Uterus (tissue), 4 donors: ENCODE measurements around the gene RIMBP3C. TPM values are rescaled to one million over a fixed set of nuclear protein-coding genes. Genes with fewer than 3 reads are reported as not detected.
"Not testable (repeated sequence)": the region's sequence is repeated elsewhere in the genome, so short reads cannot be mapped to it uniquely, and the experiment has no call there.

Source experiments
- DNase-seq, 2 donors: peaks; one replicate each; pipeline ENCODE4 v3.0.0-alpha.2; 2019 to 2020
- H3K27ac ChIP-seq, 2 donors: fragments of 200-600 bp; sonication (generic); 1 replicate in 1 of 2; 2 replicates in 1 of 2; pipeline ENCODE4 v1.5.1; 2016 to 2018
- H3K27me3 ChIP-seq, 2 donors: fragments of 200-600 bp; sonication (generic); one replicate each; pipeline ENCODE4 v1.5.1; 2018 to 2019; ENCODE audit warnings: control low read depth in 1 of 2
- H3K36me3 ChIP-seq, 2 donors: fragments of 200-600 bp; sonication (generic); one replicate each; pipeline ENCODE4 v1.5.1; 2019; ENCODE audit warnings: control low read depth in 1 of 2
- H3K4me1 ChIP-seq, 2 donors: fragments of 200-600 bp; sonication (generic); one replicate each; pipeline ENCODE4 v1.5.1; 2018 to 2019; ENCODE audit warnings: control low read depth in 1 of 2
- H3K4me3 ChIP-seq, 2 donors: fragments of 200-600 bp; sonication (generic); 1 replicate in 1 of 2; 2 replicates in 1 of 2; pipeline ENCODE4 v1.5.1; 2018 to 2019; ENCODE audit warnings: mild to moderate bottlenecking in 1 of 2
- H3K9me3 ChIP-seq, 2 donors: fragments of 200-600 bp; sonication (generic); one replicate each; pipeline ENCODE4 v1.5.1; 2019; ENCODE audit warnings: control low read depth in 1 of 2
- CTCF ChIP-seq, 4 experiments: fragments of 200-600 bp in 2 of 4; fragments of 450-650 bp in 2 of 4; sonication (generic) in 2 of 4; IDR thresholded peaks; one replicate each; pipeline ENCODE4 v1.5.1; 2016 to 2019; ENCODE audit warnings: antibody characterized with exemption in 4 of 4, mild to moderate bottlenecking in 2 of 4, moderate library complexity in 1 of 4
- POLR2A ChIP-seq, 2 donors: fragments of 450-650 bp; IDR thresholded peaks; one replicate each; pipeline ENCODE4 v1.6.1; 2016; ENCODE audit warnings: antibody characterized with exemption in 2 of 2, mild to moderate bottlenecking in 1 of 2, moderate library complexity in 1 of 2
- intact Hi-C: fragments of 100-400 bp; cut with DNase I; formaldehyde crosslinking; loops from one replicate; pipeline ENCODE4 v1.15.1; 2023; ENCODE audit warnings: low total_unique reads
- total RNA-seq, 4 donors: library from RNA; depleted of rRNA in 3 of 4; stranded (reverse); fragments of >200 nt in 3 of 4; gene quantifications; one replicate each; pipeline versions ENCODE4 v1.1.0 to v1.2.4, GENCODE V29; 2014 to 2023
- donor health status: DM: yes; HTN: yes; CAD: no.

The RIMBP3C gene
- total RNA-seq, 4 donors from 2014 or later, result not detected

- intact Hi-C loops, result no loop called here
- Histone ChIP-seq H3K9me3 (no peaks in the 10 kb centered on the region), H3K4me1 (peaks cover 0 to 3% of the 10 kb centered on the region in 2 donors), H3K27me3 (no peaks in the 10 kb centered on the region), H3K27ac (no peak overlapping the region), H3K4me3 (no peak overlapping the region), H3K36me3 (no peaks in the 10 kb centered on the region)
- no peak for TF ChIP-seq POLR2A (IDR thresholded peaks at IDR 0.05)
- TF ChIP-seq CTCF (IDR thresholded peaks at IDR 0.05), result no peak
- no peak for DNase-seq
These were observed 36.7 kb upstream of the RIMBP3C start for GRCh38 chr22:21587803-21588611.

GRCh38 chr22:21585389-21585788, 34.1 kb upstream of the RIMBP3C start:
- H3K4me1 ChIP-seq, result no peaks in the 10 kb centered on the region
- DNase-seq, result no peak

GRCh38 chr22:21582801-21583740, 31.8 kb upstream of the RIMBP3C start:
- no peak for TF ChIP-seq POLR2A (IDR thresholded peaks at IDR 0.05)
- no peak for TF ChIP-seq CTCF (IDR thresholded peaks at IDR 0.05)
- H3K9me3 ChIP-seq, result no peaks in the 10 kb centered on the region
- H3K27me3 ChIP-seq, result no peaks in the 10 kb centered on the region
- H3K4me1 ChIP-seq, result no peaks in the 10 kb centered on the region
- no peak overlapping the region for H3K4me3 ChIP-seq
- no peak overlapping the region for H3K27ac ChIP-seq
- intact Hi-C loops, result no loop called here
- no peaks in the 10 kb centered on the region for H3K36me3 ChIP-seq
- DNase-seq, result no peak

More at GRCh38 chr22:21585389-21585788, 34.1 kb upstream of the RIMBP3C start:
- H3K36me3 ChIP-seq, result no peaks in the 10 kb centered on the region
- no peak overlapping the region for H3K4me3 ChIP-seq
- H3K9me3 ChIP-seq, result no peaks in the 10 kb centered on the region
- no peak overlapping the region for H3K27ac ChIP-seq
- no peak for TF ChIP-seq CTCF (IDR thresholded peaks at IDR 0.05)
- no peak for TF ChIP-seq POLR2A (IDR thresholded peaks at IDR 0.05)
- H3K27me3 ChIP-seq, result no peaks in the 10 kb centered on the region
- intact Hi-C loops, result no loop called here

GRCh38 chr22:21581009-21581713, 29.9 kb upstream of the RIMBP3C start:
- H3K4me3 ChIP-seq, H3K27me3 ChIP-seq, intact Hi-C loops, H3K27ac ChIP-seq, H3K4me1 ChIP-seq, H3K36me3 ChIP-seq, H3K9me3 ChIP-seq, DNase-seq: not testable (repeated sequence)

GRCh38 chr22:21580623-21581007, 29.4 kb upstream of the RIMBP3C start:
- intact Hi-C loops, H3K36me3 ChIP-seq, DNase-seq, H3K4me3 ChIP-seq, H3K9me3 ChIP-seq, H3K27ac ChIP-seq, H3K4me1 ChIP-seq, H3K27me3 ChIP-seq: not testable (repeated sequence)
